Measurements from ENCODE around the gene PROB1. TPM values are rescaled to one million over a fixed set of nuclear protein-coding genes. Genes with fewer than 3 reads are reported as not detected.
"Not testable (repeated sequence)": the region's sequence is repeated elsewhere in the genome, so short reads cannot be mapped to it uniquely, and the experiment has no call there.

The PROB1 gene
- total RNA-seq, 1 experiment from 2014 or later, result 3.4 TPM

- no peak overlapping the region for H3K9ac ChIP-seq (ENCODE audit: extremely low read depth, insufficient read length, low read length)
- no peak overlapping the region for H2BK12ac ChIP-seq (ENCODE audit: insufficient read length, low read depth, low read length)
- Mint-ChIP-seq H3K4me1 (peaks cover 0 to 7% of the 10 kb centered on the region in 2 experiments; a peak in 1 of 4 replicates), H3K9me3 (no peaks in the 10 kb centered on the region), H3K27ac (no peak overlapping the region; a peak in 1 of 7 replicates), H3K4me3 (no peak overlapping the region), H3K27me3 (ENCODE audit: low read depth) (no peaks in the 10 kb centered on the region), H3K36me3 (ENCODE audit: insufficient read depth in 1 of 3, low read depth in 3 of 3) (peaks cover 10 to 34% (median 31%) of the 10 kb centered on the region in 3 experiments; a peak in 6 of 7 replicates)
- H4K20me1 ChIP-seq (ENCODE audit: control insufficient read depth, insufficient read depth, insufficient read length), result no peaks in the 10 kb centered on the region
- H3K4me1 ChIP-seq (ENCODE audit: insufficient read depth, low read length), result no peaks in the 10 kb centered on the region
- no CpG with 5 or more reads among the region's 3 CpGs for WGBS (ENCODE audit: extremely low coverage, insufficient read length, low lambda C conversion rate)
- H3K27ac ChIP-seq (ENCODE audit: insufficient read length, low read depth, low read length), result no peak overlapping the region
- no peak overlapping the region for H3K56ac ChIP-seq (ENCODE audit: insufficient read length, low read depth, low read length)
- no peak overlapping the region for H2BK15ac ChIP-seq (ENCODE audit: low read depth, low read length)
- H2AK5ac ChIP-seq (ENCODE audit: insufficient read length, low read length), result no peak overlapping the region
- no peak for DNase-seq
- no peak overlapping the region for H3K4ac ChIP-seq (ENCODE audit: low read depth, low read length)
- no peak overlapping the region for H3K18ac ChIP-seq (ENCODE audit: insufficient read length, low read depth, low read length)
- no peak overlapping the region for H4K91ac ChIP-seq (ENCODE audit: insufficient read length, low read depth, low read length)
- H3K23ac ChIP-seq (ENCODE audit: insufficient read length, low read depth, low read length), result no peak overlapping the region
- H2BK5ac ChIP-seq (ENCODE audit: insufficient read length, low read length), result no peak overlapping the region
- H3K14ac ChIP-seq (ENCODE audit: insufficient read depth, low read length), result no peak overlapping the region
- H3K23me2 ChIP-seq (ENCODE audit: insufficient read length, low read depth, low read length, poor library complexity, severe bottlenecking), result no peaks in the 10 kb centered on the region
- H2BK20ac ChIP-seq (ENCODE audit: low read depth, low read length, poor library complexity, severe bottlenecking), result no peak overlapping the region
- no peaks in the 10 kb centered on the region for H3K9me3 ChIP-seq (ENCODE audit: control insufficient read depth, low read depth, low read length)
- H2BK120ac ChIP-seq (ENCODE audit: low read depth, low read length, poor library complexity, severe bottlenecking), result no peak overlapping the region
- H3K79me2 ChIP-seq (ENCODE audit: insufficient read depth, low read length), result peaks cover 41% of the 10 kb centered on the region; the same call in 1 of the 2 replicates
- no peaks in the 10 kb centered on the region for H3K27me3 ChIP-seq (ENCODE audit: insufficient read depth, low read length)
- H3K79me1 ChIP-seq (ENCODE audit: insufficient read depth, low read depth, low read length, poor library complexity, severe bottlenecking), result peaks cover 8% of the 10 kb centered on the region
- H3T11ph ChIP-seq (ENCODE audit: low read length), result no peak overlapping the region
- no peak overlapping the region for H2AFZ ChIP-seq (ENCODE audit: low read length)
- no peak overlapping the region for H4K8ac ChIP-seq (replicated peaks; ENCODE audit: insufficient read length, low read depth, low read length)
- TF ChIP-seq, protein P1, sequence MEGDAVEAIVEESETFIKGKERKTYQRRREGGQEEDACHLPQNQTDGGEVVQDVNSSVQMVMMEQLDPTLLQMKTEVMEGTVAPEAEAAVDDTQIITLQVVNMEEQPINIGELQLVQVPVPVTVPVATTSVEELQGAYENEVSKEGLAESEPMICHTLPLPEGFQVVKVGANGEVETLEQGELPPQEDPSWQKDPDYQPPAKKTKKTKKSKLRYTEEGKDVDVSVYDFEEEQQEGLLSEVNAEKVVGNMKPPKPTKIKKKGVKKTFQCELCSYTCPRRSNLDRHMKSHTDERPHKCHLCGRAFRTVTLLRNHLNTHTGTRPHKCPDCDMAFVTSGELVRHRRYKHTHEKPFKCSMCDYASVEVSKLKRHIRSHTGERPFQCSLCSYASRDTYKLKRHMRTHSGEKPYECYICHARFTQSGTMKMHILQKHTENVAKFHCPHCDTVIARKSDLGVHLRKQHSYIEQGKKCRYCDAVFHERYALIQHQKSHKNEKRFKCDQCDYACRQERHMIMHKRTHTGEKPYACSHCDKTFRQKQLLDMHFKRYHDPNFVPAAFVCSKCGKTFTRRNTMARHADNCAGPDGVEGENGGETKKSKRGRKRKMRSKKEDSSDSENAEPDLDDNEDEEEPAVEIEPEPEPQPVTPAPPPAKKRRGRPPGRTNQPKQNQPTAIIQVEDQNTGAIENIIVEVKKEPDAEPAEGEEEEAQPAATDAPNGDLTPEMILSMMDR (conservative IDR thresholded peaks at IDR 0.05), result no peak
- H4K5ac ChIP-seq (ENCODE audit: insufficient read length, low read depth, low read length), result no peak overlapping the region
- H3K4me2 ChIP-seq (ENCODE audit: insufficient read depth, insufficient read length, low read length), result no peak overlapping the region
Measured at GRCh38 chr5:139354186-139354585, 40.7 kb downstream of the PROB1 start.

DNA sequence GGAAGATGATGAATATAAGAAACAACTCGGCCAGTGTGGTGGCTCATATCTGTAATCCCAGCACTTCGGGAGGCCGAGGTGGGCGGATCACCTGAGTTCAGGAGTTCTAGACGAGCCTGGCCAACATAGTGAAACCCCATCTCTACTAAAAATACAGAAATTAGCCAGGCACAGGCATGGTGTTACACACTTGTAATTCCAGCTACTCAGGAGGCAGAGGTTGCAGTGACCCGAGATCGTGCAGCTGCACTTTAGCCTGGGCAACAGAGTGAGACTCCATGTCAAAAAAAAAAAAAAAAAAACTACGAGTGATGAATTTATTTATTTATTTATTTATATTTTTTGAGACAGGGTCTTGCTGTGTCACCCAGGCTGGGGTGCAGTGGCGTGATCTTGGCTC lies 47.0 kb downstream of the PROB1 start:
- not testable (repeated sequence) for H2BK120ac ChIP-seq (ENCODE audit: low read depth, low read length, poor library complexity, severe bottlenecking); H3K9me3 ChIP-seq (ENCODE audit: control insufficient read depth, low read depth, low read length); H3K9ac ChIP-seq (ENCODE audit: extremely low read depth, insufficient read length, low read length); H2AK5ac ChIP-seq (ENCODE audit: insufficient read length, low read length); H4K91ac ChIP-seq (ENCODE audit: insufficient read length, low read depth, low read length); H3K27me3 Mint-ChIP-seq (ENCODE audit: low read depth); H3K56ac ChIP-seq (ENCODE audit: insufficient read length, low read depth, low read length); H2AFZ ChIP-seq (ENCODE audit: low read length); H3K27ac Mint-ChIP-seq; H3K4ac ChIP-seq (ENCODE audit: low read depth, low read length); H3K27me3 ChIP-seq (ENCODE audit: insufficient read depth, low read length); H3K18ac ChIP-seq (ENCODE audit: insufficient read length, low read depth, low read length); H4K20me1 ChIP-seq (ENCODE audit: control insufficient read depth, insufficient read depth, insufficient read length); H2BK15ac ChIP-seq (ENCODE audit: low read depth, low read length); H3K9me3 Mint-ChIP-seq; H3K23me2 ChIP-seq (ENCODE audit: insufficient read length, low read depth, low read length, poor library complexity, severe bottlenecking); H2BK12ac ChIP-seq (ENCODE audit: insufficient read length, low read depth, low read length); H3K27ac ChIP-seq (ENCODE audit: insufficient read length, low read depth, low read length); H3K4me3 Mint-ChIP-seq; H2BK20ac ChIP-seq (ENCODE audit: low read depth, low read length, poor library complexity, severe bottlenecking); DNase-seq; H3K23ac ChIP-seq (ENCODE audit: insufficient read length, low read depth, low read length); H3T11ph ChIP-seq (ENCODE audit: low read length); H3K79me1 ChIP-seq (ENCODE audit: insufficient read depth, low read depth, low read length, poor library complexity, severe bottlenecking); H3K4me2 ChIP-seq (ENCODE audit: insufficient read depth, insufficient read length, low read length); H3K14ac ChIP-seq (ENCODE audit: insufficient read depth, low read length); H4K8ac ChIP-seq (replicated peaks; ENCODE audit: insufficient read length, low read depth, low read length); H2BK5ac ChIP-seq (ENCODE audit: insufficient read length, low read length); H4K5ac ChIP-seq (ENCODE audit: insufficient read length, low read depth, low read length); H3K4me1 ChIP-seq (ENCODE audit: insufficient read depth, low read length)
- Mint-ChIP-seq H3K4me1 (peaks cover 10 to 17% of the 10 kb centered on the region in 2 experiments), H3K36me3 (ENCODE audit: insufficient read depth in 1 of 3, low read depth in 3 of 3) (peaks cover 20 to 51% (median 40%) of the 10 kb centered on the region in 3 experiments; a peak in 6 of 7 replicates)
- H3K79me2 ChIP-seq (ENCODE audit: insufficient read depth, low read length), result peaks cover 64% of the 10 kb centered on the region
- WGBS (ENCODE audit: extremely low coverage, insufficient read length, low lambda C conversion rate), result no CpG with 5 or more reads among the region's 9 CpGs
